T-helper 1 cell treated with Interleukin-12 subunit alpha and Interleukin-12 subunit beta and Interleukin-4 antibody, amounts not matched to agents 30 μg/mL and 1 μg/mL, for 36 hours (primary cell): ENCODE data around the gene FXYD2.
A peak's percentile ranks its signal among the peaks of the same experiment; 100 is the strongest.
"Not testable (repeated sequence)": the region's sequence is repeated elsewhere in the genome, so short reads cannot be mapped to it uniquely, and the experiment has no call there.

Experiments used
- H3K27ac Mint-ChIP-seq: one replicate; pipeline ENCODE4 v1.8.0; 2021; ENCODE audit warnings: mild to moderate bottlenecking, mixed read lengths
- H3K27me3 Mint-ChIP-seq: one replicate; pipeline ENCODE4 v1.8.0; 2021; ENCODE audit warnings: low read depth, mixed read lengths
- H3K36me3 Mint-ChIP-seq: one replicate; pipeline ENCODE4 v1.8.0; 2021; ENCODE audit warnings: low read depth, mixed read lengths
- H3K4me1 Mint-ChIP-seq: one replicate; pipeline ENCODE4 v1.8.0; 2021; ENCODE audit warnings: low read depth, mixed read lengths
- H3K4me3 Mint-ChIP-seq: one replicate; pipeline ENCODE4 v1.8.0; 2021; ENCODE audit warnings: mild to moderate bottlenecking, moderate library complexity, mixed read lengths
- H3K9me3 Mint-ChIP-seq: one replicate; pipeline ENCODE4 v1.8.0; 2021; ENCODE audit warnings: mixed read lengths

The FXYD2 gene

GRCh38 chr11:117824571-117825537, at the start of gene FXYD2:
TSS of gene FXYD2 (minus strand) at chr11:117824744. CDS start at chr11:117824678, 66 bp downstream.
- Mint-ChIP-seq H3K9me3 (no peaks in the 10 kb centered on the region), H3K27ac (peak within 1 kb of the TSS; percentile 79), H3K4me3 (peak within 1 kb of the TSS; percentile 3), H3K36me3 (no peaks in the 10 kb centered on the region), H3K4me1 (peaks cover 58% of the 10 kb centered on the region), H3K27me3 (no peaks in the 10 kb centered on the region)

DNA sequence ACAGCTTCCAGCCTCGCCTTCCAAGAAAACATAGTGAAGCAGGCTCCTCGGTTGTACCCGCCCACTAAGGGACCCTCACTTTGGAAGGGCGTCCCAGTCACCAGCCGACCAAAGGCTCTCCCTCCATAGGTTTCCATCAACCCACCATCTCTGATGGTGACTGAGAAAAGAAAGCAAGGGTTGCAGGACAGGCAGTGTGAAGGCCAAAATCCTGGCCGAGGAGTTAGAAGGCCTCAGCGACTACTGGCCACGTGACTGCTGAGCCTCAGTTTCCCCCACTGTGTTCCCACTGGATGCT, 49.2 kb upstream of the FXYD2 start:
- Mint-ChIP-seq H3K36me3 (no peaks in the 10 kb centered on the region), H3K27ac (no peak overlapping the region), H3K27me3 (peaks cover 61% of the 10 kb centered on the region), H3K4me3 (no peak overlapping the region), H3K4me1 (peaks cover 18% of the 10 kb centered on the region), H3K9me3 (no peaks in the 10 kb centered on the region)

DNA sequence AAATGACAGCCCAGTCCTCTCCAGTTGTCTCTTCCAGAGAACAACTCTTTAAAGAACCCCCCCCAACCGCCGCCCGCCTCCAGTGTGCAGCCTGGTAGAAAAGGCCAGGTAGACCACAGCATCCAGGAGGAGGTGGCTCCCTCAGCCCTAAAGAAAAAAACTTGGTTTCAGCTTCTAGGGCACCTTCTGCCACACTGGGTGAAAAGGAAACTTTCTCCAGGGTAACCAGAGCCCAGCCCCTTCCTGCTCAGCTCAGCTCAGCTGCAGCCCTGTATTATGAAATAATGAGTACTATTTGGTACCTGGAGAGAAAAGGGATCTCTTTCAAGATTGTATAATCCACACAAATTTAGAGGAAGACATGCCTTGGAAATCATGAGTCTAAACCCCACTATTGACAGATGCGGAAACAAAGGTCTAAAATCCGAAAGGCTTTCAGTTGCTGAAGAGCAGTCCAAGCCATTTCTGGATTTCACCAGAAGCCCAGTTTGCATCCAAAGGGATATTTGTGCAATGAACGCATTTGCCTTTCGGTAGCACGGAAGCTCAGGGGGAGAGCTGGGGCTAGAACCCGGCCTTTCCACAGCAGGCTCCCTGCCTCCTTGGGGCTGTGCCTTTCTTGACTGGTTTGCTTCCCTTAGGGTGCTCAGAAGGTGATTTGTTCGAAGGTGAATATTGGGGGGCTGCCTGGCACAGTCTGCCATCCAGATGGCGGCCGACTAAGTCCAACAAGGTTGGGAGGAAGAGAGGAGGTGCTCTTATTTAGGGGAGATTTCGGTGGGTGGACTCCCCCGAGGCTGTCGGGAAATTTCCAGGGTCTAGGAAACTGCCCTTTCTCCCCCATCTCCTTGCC, 48.7 kb upstream of the FXYD2 start:
- Mint-ChIP-seq H3K27ac (no peak overlapping the region), H3K4me3 (no peak overlapping the region), H3K36me3 (no peaks in the 10 kb centered on the region), H3K4me1 (peaks cover 18% of the 10 kb centered on the region), H3K9me3 (no peaks in the 10 kb centered on the region), H3K27me3 (peaks cover 58% of the 10 kb centered on the region)

GRCh38 chr11:117872420-117872961, 47.9 kb upstream of the FXYD2 start:
- peaks cover 18% of the 10 kb centered on the region for H3K4me1 Mint-ChIP-seq
- peaks cover 52% of the 10 kb centered on the region for H3K27me3 Mint-ChIP-seq
- no peak overlapping the region for H3K4me3 Mint-ChIP-seq
- no peaks in the 10 kb centered on the region for H3K9me3 Mint-ChIP-seq
- no peak overlapping the region for H3K27ac Mint-ChIP-seq
- no peaks in the 10 kb centered on the region for H3K36me3 Mint-ChIP-seq

GRCh38 chr11:117871784-117872183, 47.2 kb upstream of the FXYD2 start:
- peaks cover 16% of the 10 kb centered on the region for H3K4me1 Mint-ChIP-seq
- peaks cover 49% of the 10 kb centered on the region for H3K27me3 Mint-ChIP-seq
- no peak overlapping the region for H3K4me3 Mint-ChIP-seq
- H3K9me3 Mint-ChIP-seq: no peaks in the 10 kb centered on the region
- no peaks in the 10 kb centered on the region for H3K36me3 Mint-ChIP-seq
- H3K27ac Mint-ChIP-seq: no peak overlapping the region

DNA sequence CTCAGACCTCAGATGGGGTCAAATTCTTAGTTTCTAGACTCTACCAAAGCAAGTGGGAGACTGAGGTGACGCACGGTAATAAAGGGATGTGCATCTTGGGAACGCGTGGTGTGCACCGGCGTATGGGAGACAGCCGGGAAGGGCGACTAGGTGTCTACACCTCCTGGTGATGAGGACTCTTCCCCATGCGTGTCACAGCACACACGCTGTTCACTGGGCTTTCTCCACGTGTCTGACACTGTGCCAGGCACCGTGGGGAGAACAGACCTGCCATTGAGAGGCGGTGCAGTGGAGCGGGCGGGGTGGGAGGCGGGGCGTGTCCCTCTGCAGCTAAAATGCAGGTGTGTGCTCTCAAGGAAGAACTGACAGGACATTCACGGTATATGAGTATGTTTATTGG, 46.6 kb upstream of the FXYD2 start:
- Mint-ChIP-seq H3K4me3 (no peak overlapping the region), H3K4me1 (peaks cover 13% of the 10 kb centered on the region), H3K36me3 (no peaks in the 10 kb centered on the region), H3K27ac (no peak overlapping the region), H3K27me3 (peaks cover 47% of the 10 kb centered on the region), H3K9me3 (no peaks in the 10 kb centered on the region)

DNA sequence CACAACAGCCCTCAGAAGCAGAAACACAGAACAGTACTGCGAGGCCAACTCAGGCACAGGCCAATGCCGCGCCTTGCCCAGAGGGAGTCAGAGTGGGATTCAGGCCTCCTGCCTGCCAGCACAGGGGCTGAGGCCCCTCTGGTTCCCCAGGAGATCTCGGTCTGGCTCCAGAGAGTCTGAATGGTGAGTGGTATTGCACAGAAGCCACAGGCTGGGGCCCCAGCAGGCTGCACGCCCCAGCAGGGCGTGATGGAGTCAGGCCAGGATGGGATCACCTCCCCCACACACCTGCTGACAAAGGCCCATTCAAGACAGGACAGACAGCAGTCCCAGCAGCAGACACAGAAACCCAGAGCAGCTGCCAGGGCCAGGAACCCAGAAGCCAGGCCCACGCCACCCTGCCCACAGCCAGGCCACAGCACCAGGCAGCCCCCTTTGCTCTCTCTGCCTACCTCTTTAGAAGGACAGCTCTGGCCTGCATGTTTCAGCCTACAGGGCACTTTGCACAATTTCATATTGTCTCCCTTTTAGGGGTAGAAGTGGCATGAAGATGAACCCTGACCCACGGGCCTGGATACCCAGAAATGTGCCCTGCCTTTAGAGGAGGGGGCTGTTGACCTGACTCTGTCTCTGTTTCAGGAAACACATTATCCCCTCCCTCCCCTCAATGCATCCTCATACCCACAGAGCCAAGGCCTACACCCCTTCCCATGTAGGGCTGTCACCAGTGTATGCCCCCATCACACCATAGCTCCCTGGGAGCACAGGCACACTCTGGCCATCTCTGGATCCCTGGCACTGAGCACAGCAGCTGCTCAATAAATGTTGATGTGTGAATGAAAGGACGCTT, 45.8 kb upstream of the FXYD2 start:
- Mint-ChIP-seq H3K27ac (no peak overlapping the region), H3K27me3 (peaks cover 44% of the 10 kb centered on the region), H3K36me3 (no peaks in the 10 kb centered on the region), H3K4me3 (no peak overlapping the region), H3K4me1 (peaks cover 7% of the 10 kb centered on the region), H3K9me3 (no peaks in the 10 kb centered on the region)

- Mint-ChIP-seq H3K4me1 (peaks cover 2% of the 10 kb centered on the region), H3K36me3 (no peaks in the 10 kb centered on the region), H3K27ac (no peak overlapping the region), H3K27me3 (peaks cover 41% of the 10 kb centered on the region), H3K4me3 (no peak overlapping the region), H3K9me3 (no peaks in the 10 kb centered on the region)
These were observed 45.1 kb upstream of the FXYD2 start for GRCh38 chr11:117869604-117870003.

- no peaks in the 10 kb centered on the region for H3K36me3 Mint-ChIP-seq
- peaks cover 36% of the 10 kb centered on the region for H3K27me3 Mint-ChIP-seq
- H3K9me3 Mint-ChIP-seq: no peaks in the 10 kb centered on the region
- H3K4me1 Mint-ChIP-seq: peaks cover 2% of the 10 kb centered on the region
- H3K27ac Mint-ChIP-seq: no peak overlapping the region
- H3K4me3 Mint-ChIP-seq: no peak overlapping the region
These were observed 44.4 kb upstream of the FXYD2 start for GRCh38 chr11:117868815-117869561.

DNA sequence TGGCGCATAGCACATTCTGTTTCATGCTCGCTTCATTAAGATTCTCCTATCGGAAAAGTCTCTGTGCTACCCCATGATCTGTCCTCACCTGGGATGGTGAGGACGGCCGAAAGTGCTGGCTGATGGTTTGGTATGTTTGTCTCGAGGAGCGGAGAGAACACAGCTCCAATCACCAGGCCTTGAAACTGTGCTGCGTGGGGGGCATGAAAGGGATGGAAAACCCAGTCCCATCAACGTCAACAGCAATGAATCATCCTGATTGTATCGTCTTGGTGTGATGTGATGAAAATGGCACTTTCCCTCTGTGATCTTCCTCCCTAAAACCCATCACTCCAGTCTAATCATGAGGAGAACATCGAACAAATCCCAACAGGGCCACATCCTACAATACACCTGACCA, 43.5 kb upstream of the FXYD2 start:
- Mint-ChIP-seq H3K27ac (no peak overlapping the region), H3K4me3 (no peak overlapping the region), H3K4me1 (peaks cover 1% of the 10 kb centered on the region), H3K27me3 (peaks cover 32% of the 10 kb centered on the region), H3K36me3 (no peaks in the 10 kb centered on the region), H3K9me3 (no peaks in the 10 kb centered on the region)

DNA sequence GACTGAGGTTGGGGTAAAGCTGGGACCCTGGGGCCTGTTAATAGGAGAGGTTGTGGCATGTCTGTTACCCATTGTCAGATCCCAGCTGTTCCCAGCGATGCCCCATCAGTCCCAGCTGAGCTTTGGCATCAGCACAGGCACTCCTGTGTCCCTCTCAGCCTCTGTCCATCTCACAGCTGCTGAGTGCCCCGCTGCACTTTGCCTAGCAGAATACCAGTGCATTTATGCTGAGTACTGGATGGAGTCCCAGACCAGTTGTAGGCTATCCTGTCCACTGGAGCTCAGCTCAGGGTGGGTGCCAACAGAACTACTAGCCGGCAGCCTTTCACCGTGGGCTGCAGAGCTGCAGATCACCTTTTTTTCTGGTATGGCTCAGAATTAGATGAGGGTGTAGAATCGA, 42.0 kb upstream of the FXYD2 start:
- Mint-ChIP-seq H3K4me1 (peaks cover 3% of the 10 kb centered on the region), H3K9me3 (no peaks in the 10 kb centered on the region), H3K27me3 (peaks cover 34% of the 10 kb centered on the region), H3K36me3 (no peaks in the 10 kb centered on the region), H3K27ac (no peak overlapping the region), H3K4me3 (no peak overlapping the region)

- not testable (repeated sequence) for H3K36me3 Mint-ChIP-seq, H3K4me3 Mint-ChIP-seq, H3K4me1 Mint-ChIP-seq, H3K9me3 Mint-ChIP-seq, H3K27ac Mint-ChIP-seq
- peaks cover 34% of the 10 kb centered on the region for H3K27me3 Mint-ChIP-seq
These were observed 41.0 kb upstream of the FXYD2 start for GRCh38 chr11:117865546-117865945.

- Mint-ChIP-seq H3K36me3 (no peaks in the 10 kb centered on the region), H3K27me3 (peaks cover 33% of the 10 kb centered on the region), H3K4me3 (no peak overlapping the region), H3K4me1 (peaks cover 3% of the 10 kb centered on the region), H3K9me3 (no peaks in the 10 kb centered on the region), H3K27ac (no peak overlapping the region)
These were observed 38.8 kb upstream of the FXYD2 start for GRCh38 chr11:117863383-117863782.
